Neural cell (in vitro differentiated cells): ENCODE data around the gene SHISA9. TPM values are rescaled to one million over a fixed set of nuclear protein-coding genes. Genes with fewer than 3 reads are reported as not detected.

Experiments used
- H2AFZ ChIP-seq: fragments of 200-600, 300-800 bp; sonication (generic), shearing (Covaris generic); 2 replicates; pipeline ENCODE4 v1.6.0; 2014; ENCODE audit warnings: low read depth, mild to moderate bottlenecking, antibody characterized with exemption, low read length, moderate library complexity
- H3F3A ChIP-seq: fragments of 200-600 bp; shearing (Covaris generic); 2 replicates; pipeline ENCODE4 v1.6.1; 2016; ENCODE audit warnings: mild to moderate bottlenecking, moderate library complexity, mixed read lengths, antibody characterized with exemption, low read length; ENCODE audit not compliant: insufficient read depth, poor library complexity, severe bottlenecking
- H3K27ac ChIP-seq: fragments of 200-600, 300-800 bp; sonication (generic), shearing (Covaris generic); 2 replicates; pipeline ENCODE4 v1.5.1; 2014; ENCODE audit warnings: mild to moderate bottlenecking, low read length, moderate library complexity
- H3K27me3 ChIP-seq: fragments of 300-800, 200-600 bp; sonication (generic), shearing (Covaris generic); 2 replicates; pipeline ENCODE4 v1.6.0; 2014; ENCODE audit warnings: mild to moderate bottlenecking, low read depth, low read length, moderate library complexity; ENCODE audit not compliant: insufficient read depth
- H3K36me3 ChIP-seq: fragments of 300-800, 200-600 bp; sonication (generic), shearing (Covaris generic); 2 replicates; pipeline ENCODE4 v1.5.1; 2014; ENCODE audit warnings: mild to moderate bottlenecking, antibody characterized with exemption, low read length, moderate library complexity; ENCODE audit not compliant: insufficient read depth
- H3K4me2 ChIP-seq: fragments of 300-800, 200-600 bp; sonication (generic), shearing (Covaris generic); 2 replicates; pipeline ENCODE4 v1.6.0; 2014; ENCODE audit warnings: mild to moderate bottlenecking, low read length
- H3K4me3 ChIP-seq: fragments of 300-800, 200-600 bp; sonication (generic), shearing (Covaris generic); 2 replicates; pipeline ENCODE4 v1.5.1; 2014; ENCODE audit warnings: mild to moderate bottlenecking, low read length, moderate library complexity
- H3K79me2 ChIP-seq: fragments of 200-600 bp; shearing (Covaris generic); replicated peaks from 2 replicates; pipeline ENCODE4 v1.6.0; 2014; ENCODE audit warnings: mild to moderate bottlenecking, low read length, moderate library complexity; ENCODE audit not compliant: insufficient read depth
- H3K9ac ChIP-seq: fragments of 300-800, 200-600 bp; sonication (generic), shearing (Covaris generic); 2 replicates; pipeline ENCODE4 v1.6.1; 2016; ENCODE audit warnings: mild to moderate bottlenecking, low read length, mixed read lengths
- H3K9me2 ChIP-seq: fragments of 200-600 bp; shearing (Covaris generic); 2 replicates; pipeline ENCODE4 v1.6.1; 2016; ENCODE audit warnings: mild to moderate bottlenecking, low read length, mixed read lengths; ENCODE audit not compliant: insufficient read depth
- H3K9me3 ChIP-seq: fragments of 200-600, 300-800 bp; sonication (generic), shearing (Covaris generic); 2 replicates; pipeline ENCODE4 v1.6.1; 2016; ENCODE audit warnings: mild to moderate bottlenecking, mixed run types, low read length, moderate library complexity, mixed read lengths
- H4K20me1 ChIP-seq: fragments of 200-600 bp; shearing (Covaris generic); 2 replicates; pipeline ENCODE4 v1.6.1; 2016; ENCODE audit warnings: mild to moderate bottlenecking, mixed run types; ENCODE audit not compliant: insufficient read depth
- EP300 ChIP-seq: fragments of 450-650 bp; conservative IDR thresholded peaks from 2 replicates; pipeline ENCODE4 v1.6.1; 2014; ENCODE audit warnings: antibody characterized with exemption, mild to moderate bottlenecking, moderate library complexity; ENCODE audit not compliant: poor library complexity, severe bottlenecking
- EZH2 ChIP-seq: fragments of 200-600, 300-800 bp; shearing (Covaris generic), sonication (generic); IDR thresholded peaks from 2 replicates; pipeline ENCODE4 v1.6.1; 2014; ENCODE audit warnings: antibody characterized with exemption, low read length, borderline replicate concordance, mild to moderate bottlenecking; ENCODE audit not compliant: insufficient read depth, poor library complexity, severe bottlenecking
- MXI1 ChIP-seq: fragments of 450-650 bp; conservative IDR thresholded peaks from 2 replicates; pipeline ENCODE4 v1.6.1; 2014; ENCODE audit warnings: antibody characterized with exemption, mild to moderate bottlenecking; ENCODE audit not compliant: poor library complexity, severe bottlenecking
- POLR2AphosphoS5 ChIP-seq: IDR thresholded peaks from 2 replicates; pipeline ENCODE4 v1.6.1; 2012
- RAD21 ChIP-seq: fragments of 450-650 bp; conservative IDR thresholded peaks from 2 replicates; pipeline ENCODE4 v1.6.1; 2014; ENCODE audit warnings: antibody characterized with exemption, mild to moderate bottlenecking, moderate library complexity
- SMC3 ChIP-seq: fragments of 450-650 bp; conservative IDR thresholded peaks from 2 replicates; pipeline ENCODE4 v1.6.1; 2014; ENCODE audit warnings: antibody characterized with exemption, mild to moderate bottlenecking, moderate library complexity; ENCODE audit not compliant: poor library complexity
- TAF1 ChIP-seq: IDR thresholded peaks from 2 replicates; pipeline ENCODE4 v1.6.1; 2012; ENCODE audit warnings: low read depth
- polyA plus RNA-seq: library from polyadenylated mRNA; depleted of rRNA; stranded (reverse); fragments of >200 nt; gene quantifications from 2 replicates; pipeline ENCODE4 v1.2.3, GENCODE V29; 2014
- TF ChIP-seq, protein P1 (sequence below): IDR thresholded peaks from 2 replicates; pipeline ENCODE4 v1.6.1; 2012; ENCODE audit warnings: borderline replicate concordance
- TF ChIP-seq, protein P2 (sequence below): fragments of 450-650 bp; IDR thresholded peaks from 2 replicates; pipeline ENCODE4 v1.5.1; 2014; ENCODE audit warnings: antibody characterized with exemption, mild to moderate bottlenecking, moderate library complexity; ENCODE audit not compliant: poor library complexity, severe bottlenecking

SHISA9 gene
- polyA plus RNA-seq, 1 donor from 2014 or later = 2.0 TPM

DNA sequence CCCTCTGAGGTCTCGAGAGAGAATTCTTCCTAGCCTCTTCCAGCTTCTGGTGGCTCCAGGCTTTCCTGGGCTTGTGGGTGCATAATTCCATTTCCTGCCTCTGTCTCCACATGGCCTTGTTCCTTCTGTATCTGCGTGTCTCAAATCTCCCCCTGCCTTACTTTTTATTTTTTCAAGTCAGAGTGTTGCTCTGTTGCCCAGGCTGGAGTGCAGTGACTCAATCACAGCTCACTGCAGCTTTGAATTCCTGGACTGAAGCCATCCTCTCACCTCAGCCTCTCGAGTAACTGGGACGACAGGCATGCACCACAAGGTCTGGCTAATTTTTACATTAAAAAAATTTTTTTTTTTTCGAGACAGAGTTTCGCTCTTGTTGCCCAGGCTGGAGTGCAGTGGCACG is 120.6 kb downstream of the SHISA9 start:
- no peaks in the 10 kb centered on the region for H3K9me3 ChIP-seq
- TF ChIP-seq, protein P1, sequence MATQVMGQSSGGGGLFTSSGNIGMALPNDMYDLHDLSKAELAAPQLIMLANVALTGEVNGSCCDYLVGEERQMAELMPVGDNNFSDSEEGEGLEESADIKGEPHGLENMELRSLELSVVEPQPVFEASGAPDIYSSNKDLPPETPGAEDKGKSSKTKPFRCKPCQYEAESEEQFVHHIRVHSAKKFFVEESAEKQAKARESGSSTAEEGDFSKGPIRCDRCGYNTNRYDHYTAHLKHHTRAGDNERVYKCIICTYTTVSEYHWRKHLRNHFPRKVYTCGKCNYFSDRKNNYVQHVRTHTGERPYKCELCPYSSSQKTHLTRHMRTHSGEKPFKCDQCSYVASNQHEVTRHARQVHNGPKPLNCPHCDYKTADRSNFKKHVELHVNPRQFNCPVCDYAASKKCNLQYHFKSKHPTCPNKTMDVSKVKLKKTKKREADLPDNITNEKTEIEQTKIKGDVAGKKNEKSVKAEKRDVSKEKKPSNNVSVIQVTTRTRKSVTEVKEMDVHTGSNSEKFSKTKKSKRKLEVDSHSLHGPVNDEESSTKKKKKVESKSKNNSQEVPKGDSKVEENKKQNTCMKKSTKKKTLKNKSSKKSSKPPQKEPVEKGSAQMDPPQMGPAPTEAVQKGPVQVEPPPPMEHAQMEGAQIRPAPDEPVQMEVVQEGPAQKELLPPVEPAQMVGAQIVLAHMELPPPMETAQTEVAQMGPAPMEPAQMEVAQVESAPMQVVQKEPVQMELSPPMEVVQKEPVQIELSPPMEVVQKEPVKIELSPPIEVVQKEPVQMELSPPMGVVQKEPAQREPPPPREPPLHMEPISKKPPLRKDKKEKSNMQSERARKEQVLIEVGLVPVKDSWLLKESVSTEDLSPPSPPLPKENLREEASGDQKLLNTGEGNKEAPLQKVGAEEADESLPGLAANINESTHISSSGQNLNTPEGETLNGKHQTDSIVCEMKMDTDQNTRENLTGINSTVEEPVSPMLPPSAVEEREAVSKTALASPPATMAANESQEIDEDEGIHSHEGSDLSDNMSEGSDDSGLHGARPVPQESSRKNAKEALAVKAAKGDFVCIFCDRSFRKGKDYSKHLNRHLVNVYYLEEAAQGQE = no peak
- TF ChIP-seq MXI1 (no peak), SMC3 (no peak)
- no peak overlapping the region for H3K9ac ChIP-seq
- H3F3A ChIP-seq = no peaks in the 10 kb centered on the region
- H4K20me1 ChIP-seq = no peaks in the 10 kb centered on the region
- H3K79me2 ChIP-seq = no peaks in the 10 kb centered on the region
- no peak overlapping the region for H3K27ac ChIP-seq
- no peak overlapping the region for H3K4me3 ChIP-seq
- no peak overlapping the region for H2AFZ ChIP-seq
- no peaks in the 10 kb centered on the region for H3K36me3 ChIP-seq
- H3K9me2 ChIP-seq = no peaks in the 10 kb centered on the region
- no peaks in the 10 kb centered on the region for H3K27me3 ChIP-seq
- no peak overlapping the region for H3K4me2 ChIP-seq

DNA sequence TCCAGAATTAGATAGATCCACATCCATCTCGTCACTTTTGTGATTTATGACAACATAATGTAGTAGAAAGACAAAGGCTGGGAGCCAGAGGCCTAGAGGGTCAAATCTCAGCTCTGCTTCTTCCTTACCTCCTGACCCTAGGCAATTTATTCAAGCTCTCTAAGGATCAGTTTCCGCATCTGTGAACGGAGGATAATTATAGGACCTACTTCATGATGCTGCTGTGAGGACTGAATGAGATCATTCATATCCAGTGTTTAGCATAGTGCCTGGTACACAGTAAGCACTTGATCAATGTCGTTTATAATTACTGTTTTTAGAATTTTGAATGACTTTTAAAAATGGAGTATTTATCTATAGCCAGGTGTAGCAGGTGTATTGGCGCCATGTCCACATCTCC is 128.4 kb downstream of the SHISA9 start:
- H3K9me2 ChIP-seq = no peaks in the 10 kb centered on the region
- no peaks in the 10 kb centered on the region for H3K36me3 ChIP-seq
- H3F3A ChIP-seq = no peaks in the 10 kb centered on the region
- no peak overlapping the region for H3K4me3 ChIP-seq
- no peaks in the 10 kb centered on the region for H3K27me3 ChIP-seq
- no peak overlapping the region for H2AFZ ChIP-seq
- H3K27ac ChIP-seq = no peak overlapping the region
- no peak for TF ChIP-seq EP300
- TF ChIP-seq, protein P2, sequence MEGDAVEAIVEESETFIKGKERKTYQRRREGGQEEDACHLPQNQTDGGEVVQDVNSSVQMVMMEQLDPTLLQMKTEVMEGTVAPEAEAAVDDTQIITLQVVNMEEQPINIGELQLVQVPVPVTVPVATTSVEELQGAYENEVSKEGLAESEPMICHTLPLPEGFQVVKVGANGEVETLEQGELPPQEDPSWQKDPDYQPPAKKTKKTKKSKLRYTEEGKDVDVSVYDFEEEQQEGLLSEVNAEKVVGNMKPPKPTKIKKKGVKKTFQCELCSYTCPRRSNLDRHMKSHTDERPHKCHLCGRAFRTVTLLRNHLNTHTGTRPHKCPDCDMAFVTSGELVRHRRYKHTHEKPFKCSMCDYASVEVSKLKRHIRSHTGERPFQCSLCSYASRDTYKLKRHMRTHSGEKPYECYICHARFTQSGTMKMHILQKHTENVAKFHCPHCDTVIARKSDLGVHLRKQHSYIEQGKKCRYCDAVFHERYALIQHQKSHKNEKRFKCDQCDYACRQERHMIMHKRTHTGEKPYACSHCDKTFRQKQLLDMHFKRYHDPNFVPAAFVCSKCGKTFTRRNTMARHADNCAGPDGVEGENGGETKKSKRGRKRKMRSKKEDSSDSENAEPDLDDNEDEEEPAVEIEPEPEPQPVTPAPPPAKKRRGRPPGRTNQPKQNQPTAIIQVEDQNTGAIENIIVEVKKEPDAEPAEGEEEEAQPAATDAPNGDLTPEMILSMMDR = no peak
- TF ChIP-seq EZH2 = no peak
- no peak for TF ChIP-seq SMC3
- TF ChIP-seq TAF1 = no peak
- TF ChIP-seq, protein P1 = no peak
- TF ChIP-seq MXI1 = no peak
- TF ChIP-seq RAD21 = no peak
- TF ChIP-seq POLR2AphosphoS5 = no peak
- no peaks in the 10 kb centered on the region for H3K9me3 ChIP-seq
- no peaks in the 10 kb centered on the region for H3K79me2 ChIP-seq
- no peaks in the 10 kb centered on the region for H4K20me1 ChIP-seq
- no peak overlapping the region for H3K9ac ChIP-seq
- H3K4me2 ChIP-seq = no peak overlapping the region
